HG03064 (cell line): ENCODE measurements around the gene VAV2.
"Not testable (repeated sequence)": the region's sequence is repeated elsewhere in the genome, so short reads cannot be mapped to it uniquely, and the experiment has no call there.

Experiments
- ATAC-seq: cut with Tn5 transposase; IDR thresholded peaks from one replicate; pipeline ENCODE4 v1.9.1; 2021; ENCODE audit warnings: low read depth; ENCODE audit not compliant: unreplicated experiment

The VAV2 gene

DNA sequence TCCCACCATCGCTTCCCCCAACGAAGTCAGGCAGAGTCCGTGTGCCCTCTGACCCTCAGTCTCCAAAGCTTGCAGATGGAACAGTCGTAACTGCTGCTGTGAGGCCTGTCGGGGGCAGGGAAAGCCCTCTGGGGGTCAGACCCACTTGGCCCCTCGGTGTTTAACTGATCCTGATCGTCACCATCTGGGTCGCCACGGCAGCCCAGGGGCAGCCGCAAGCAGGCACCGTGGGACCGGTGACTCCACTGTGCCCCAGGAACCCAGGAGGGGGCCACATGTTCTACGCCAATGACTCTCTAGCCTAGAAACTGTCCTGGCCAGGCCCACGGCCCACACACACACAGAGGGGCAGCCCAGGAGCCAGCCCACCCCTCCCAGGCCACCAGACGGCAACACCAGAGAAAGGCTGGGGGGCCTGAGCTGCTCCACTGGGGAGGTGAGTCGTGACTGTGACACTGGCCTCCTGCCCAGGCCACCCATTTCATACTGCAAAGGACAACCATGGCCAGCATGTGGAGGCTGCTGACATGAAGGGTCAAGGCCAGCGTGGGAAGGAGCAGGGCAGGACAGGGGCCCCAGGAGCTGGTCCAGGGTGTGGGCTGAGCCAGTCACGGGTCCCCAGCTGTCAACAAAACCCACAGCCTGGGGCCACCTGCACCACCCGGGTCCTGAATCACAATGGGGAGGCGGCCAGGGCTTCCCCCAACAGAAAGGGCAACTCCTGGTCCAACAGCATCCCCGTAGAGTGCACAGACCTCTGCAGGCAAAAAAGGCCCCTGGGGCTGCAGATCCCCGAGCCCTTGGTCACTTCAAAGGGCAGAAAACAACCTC lies 20.8 kb downstream of the VAV2 start:
- ATAC-seq = no peak

DNA sequence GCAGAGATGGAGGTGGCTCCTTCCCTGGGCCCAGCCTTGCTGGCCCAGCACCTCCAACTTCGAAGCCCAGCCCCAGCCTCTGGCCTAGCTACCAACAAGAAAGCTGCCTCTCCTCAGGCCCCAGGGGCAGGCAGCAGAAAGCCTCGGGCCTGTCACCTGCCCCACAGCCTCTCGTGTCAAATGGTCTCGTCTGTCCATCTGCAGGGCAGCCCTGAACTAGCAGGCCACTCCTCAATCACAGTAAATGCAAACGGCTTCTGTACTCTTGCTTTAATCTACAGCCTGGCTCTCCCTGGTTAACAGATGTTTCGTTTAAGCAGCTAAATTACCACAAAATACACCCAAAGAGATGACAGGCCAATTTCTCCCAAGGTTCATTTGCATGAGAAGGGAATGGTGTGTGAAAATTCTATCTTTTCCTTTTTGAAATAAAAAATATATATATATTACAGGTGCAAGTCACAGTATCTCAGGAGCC lies 21.5 kb downstream of the VAV2 start:
- no peak for ATAC-seq

DNA sequence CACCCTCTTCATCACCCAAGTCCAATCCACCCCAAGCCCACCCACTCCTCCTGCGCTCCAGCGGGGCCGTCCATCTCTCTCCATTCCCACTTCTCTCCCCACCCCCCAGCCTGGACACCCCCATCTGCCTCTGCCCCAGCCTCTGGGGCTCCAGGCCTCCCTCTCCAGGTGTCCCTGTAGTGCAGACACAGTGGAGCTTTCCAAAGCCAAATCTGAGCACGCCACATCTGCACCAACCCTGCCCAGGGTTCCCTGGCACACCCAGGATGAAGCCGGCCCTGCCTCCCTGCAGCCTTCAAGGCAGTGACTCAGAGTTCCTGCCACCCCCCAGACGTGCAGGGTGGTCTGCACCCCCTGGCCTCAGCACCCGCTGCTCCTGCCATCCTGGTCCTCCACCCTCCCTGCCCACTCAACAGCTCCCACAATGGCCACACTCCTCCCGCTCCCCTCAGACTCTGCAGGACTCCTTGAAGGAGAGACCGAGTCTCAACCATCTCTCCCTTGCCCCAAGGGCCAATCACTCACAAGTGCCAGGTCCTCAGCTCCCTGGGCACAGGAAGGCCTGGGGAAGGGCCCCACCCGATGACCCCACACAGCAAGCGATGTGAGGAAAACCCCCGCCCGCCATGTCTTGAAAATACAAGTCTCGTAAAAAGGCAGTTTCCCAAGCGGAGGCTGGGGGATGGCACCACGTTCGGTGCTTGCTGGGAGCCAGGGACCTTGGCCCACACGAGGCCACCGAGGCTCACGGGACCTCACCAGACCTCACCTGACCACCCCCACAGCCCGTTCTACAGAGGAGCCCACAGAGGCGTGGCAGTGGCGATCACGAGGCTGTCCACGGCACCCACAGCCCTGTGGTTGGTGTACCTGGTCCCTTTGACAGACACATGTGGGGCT lies 22.2 kb downstream of the VAV2 start:
- no peak for ATAC-seq

GRCh38 chr9:133968966-133969617 lies 23.0 kb downstream of the VAV2 start:
- no peak for ATAC-seq

DNA sequence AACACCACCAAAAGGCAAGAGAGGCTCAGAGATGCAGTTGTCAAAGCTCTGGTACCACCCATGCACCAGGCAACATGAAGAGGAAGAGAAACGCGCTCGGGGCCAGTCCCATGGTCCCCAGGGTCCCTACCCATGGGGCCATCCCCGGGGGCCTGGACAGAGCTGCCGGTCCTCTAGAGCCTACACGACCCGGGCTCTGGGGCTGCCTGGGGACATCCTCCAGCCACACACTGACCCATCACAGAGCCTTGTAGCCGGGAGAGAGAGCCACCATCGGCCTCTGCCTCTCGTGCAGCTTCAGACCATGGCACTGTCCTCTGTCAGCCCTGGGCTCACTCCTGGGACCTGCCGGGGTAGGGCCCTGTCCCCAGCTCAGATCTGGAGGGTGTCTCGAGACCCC lies 23.7 kb downstream of the VAV2 start:
- ATAC-seq = no peak

- no peak for ATAC-seq
Observed at GRCh38 chr9:133967024-133967741, 24.9 kb downstream of the VAV2 start.

- no peak for ATAC-seq
Observed at GRCh38 chr9:133964463-133964862, 27.7 kb downstream of the VAV2 start.

- ATAC-seq = no peak
Observed at GRCh38 chr9:133963166-133963565, 29.0 kb downstream of the VAV2 start.

GRCh38 chr9:133962341-133962740 lies 29.8 kb downstream of the VAV2 start:
- ATAC-seq = no peak

- ATAC-seq = no peak
Observed at GRCh38 chr9:133961226-133962165, 30.6 kb downstream of the VAV2 start.

DNA sequence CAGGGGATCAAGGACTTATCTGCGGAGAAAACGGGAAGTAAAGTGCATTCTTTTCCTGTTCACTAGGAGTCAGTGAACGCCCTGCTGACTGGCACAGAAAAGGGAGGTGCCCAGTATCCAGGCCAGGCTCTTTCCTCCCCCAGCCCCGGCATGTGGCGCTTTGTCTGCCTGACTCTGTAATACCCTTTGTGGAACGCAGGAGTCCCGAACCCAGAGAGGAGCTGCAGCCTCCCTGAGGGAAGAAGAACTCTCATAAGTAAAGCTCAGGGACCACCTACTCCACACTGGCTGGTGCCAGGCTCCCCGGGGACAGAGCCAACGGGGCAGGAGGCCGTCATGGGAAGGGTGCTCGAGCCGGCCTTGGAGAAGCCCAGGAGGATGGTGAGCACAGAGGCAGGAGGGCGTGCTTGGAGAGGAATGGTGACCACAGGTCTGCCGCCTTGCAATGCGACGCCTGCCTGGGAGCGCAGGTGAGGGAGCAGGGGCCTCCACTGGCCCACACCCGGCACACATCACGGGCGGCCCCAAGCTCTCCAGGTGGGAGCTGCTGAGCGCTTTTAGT lies 31.5 kb downstream of the VAV2 start:
- no peak for ATAC-seq

DNA sequence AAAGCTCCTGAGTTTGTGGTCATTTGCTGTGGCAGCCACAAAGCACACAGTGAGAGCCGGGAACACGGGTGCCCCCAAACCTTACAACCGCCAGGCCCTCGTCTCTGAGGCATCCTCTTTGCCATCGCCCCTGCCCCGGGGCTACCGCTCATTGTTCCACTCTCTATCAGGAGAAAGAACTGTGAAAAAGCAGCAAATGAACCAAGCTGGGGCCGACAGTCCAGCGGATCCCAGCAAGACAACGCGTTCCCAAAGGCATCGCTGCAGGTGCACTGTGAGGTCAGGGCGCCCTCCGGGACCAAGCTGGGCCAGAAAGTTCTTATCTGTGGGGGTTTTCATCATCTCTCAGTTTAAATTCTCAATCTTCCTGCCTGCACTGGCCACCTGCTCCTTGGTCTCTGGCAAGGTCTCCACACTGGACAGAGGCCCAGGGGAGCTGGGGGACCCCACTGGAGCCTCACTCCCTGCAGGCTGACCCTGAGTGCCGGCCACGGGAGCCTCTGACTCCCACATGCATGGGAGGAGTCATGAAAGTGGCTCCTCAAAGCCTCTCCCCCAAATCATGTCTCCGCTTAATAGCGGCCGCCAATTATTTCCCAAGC lies 32.1 kb downstream of the VAV2 start:
- ATAC-seq = no peak

GRCh38 chr9:133959171-133959570 lies 33.0 kb downstream of the VAV2 start:
- no peak for ATAC-seq

- ATAC-seq = no peak
Observed at GRCh38 chr9:133958756-133959155, 33.4 kb downstream of the VAV2 start.

- ATAC-seq = not testable (repeated sequence)
Observed at GRCh38 chr9:133957772-133958171, 34.4 kb downstream of the VAV2 start.

DNA sequence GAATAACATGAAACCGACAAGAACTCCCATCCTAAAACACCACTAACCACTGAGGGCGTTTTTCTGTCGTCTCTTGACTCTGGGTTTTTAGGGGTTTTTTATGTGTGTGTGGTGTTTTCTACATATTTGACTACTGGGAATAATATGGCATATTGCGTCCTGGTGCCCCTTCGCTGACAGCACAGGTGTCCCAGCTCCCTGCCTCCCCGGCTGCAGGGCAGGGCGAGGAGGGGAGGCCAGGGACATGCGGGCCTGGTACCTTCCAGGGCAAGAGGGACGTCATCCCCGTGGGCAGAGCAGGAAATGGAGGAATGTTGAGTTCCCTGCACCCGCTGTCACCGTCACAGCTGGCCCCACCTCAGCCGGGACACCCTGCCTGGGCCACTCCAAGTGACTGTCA lies 34.8 kb downstream of the VAV2 start:
- no peak for ATAC-seq

- ATAC-seq = no peak
Observed at GRCh38 chr9:133956520-133957076, 35.5 kb downstream of the VAV2 start.

DNA sequence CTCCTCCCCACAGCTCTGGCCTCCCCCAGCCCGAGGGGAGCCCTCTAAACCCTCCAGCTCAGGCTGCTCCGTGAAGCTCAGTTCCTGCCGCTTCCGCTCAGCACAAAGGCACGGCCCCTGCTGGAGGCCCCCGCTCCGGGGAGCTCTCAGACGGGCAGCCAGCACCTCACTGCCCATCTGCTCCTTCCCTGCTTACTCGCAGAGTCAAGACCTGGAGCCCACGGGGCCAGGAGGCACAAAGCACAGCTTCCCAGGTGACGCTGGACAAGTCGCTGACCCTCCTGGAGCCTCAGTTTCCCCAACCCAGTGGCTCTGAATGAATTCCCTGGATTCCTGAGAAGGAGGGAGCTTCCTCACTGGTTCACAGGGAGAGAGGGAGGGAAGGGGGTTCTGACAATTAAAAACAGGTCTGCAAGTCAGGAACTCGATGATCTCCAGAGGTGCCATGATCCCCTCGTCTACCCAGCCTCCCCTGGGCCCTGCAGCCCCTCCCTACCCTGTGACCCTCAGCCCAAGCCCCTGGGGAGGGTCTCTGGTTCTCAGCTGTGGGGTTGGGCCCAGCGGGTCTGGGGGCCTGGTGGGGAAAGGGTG lies 36.2 kb downstream of the VAV2 start:
- ATAC-seq = no peak
